Lower leg skin (tissue), 3 donors: ENCODE results near the gene DENND6B.

Experiments used
- CTCF ChIP-seq, 3 donors: fragments of 450-650 bp; IDR thresholded peaks; one replicate each; pipeline ENCODE4 v1.5.1; 2016; ENCODE audit warnings: antibody characterized with exemption in 3 of 3, mild to moderate bottlenecking in 3 of 3, moderate library complexity in 2 of 3
- POLR2A ChIP-seq, 2 donors: fragments of 450-650 bp; IDR thresholded peaks; one replicate each; pipeline ENCODE4 v1.6.1; 2016 to 2017; ENCODE audit warnings: antibody characterized with exemption in 2 of 2, mild to moderate bottlenecking in 1 of 2, moderate library complexity in 1 of 2

GRCh38 chr22:50314455-50315288, 12.1 kb downstream of the DENND6B start:
- no peak for TF ChIP-seq CTCF (IDR thresholded peaks at IDR 0.05)
- no peak for TF ChIP-seq POLR2A (IDR thresholded peaks at IDR 0.05)
